ENCODE results near the gene DHX35. TPM values are rescaled to one million over a fixed set of nuclear protein-coding genes. Genes with fewer than 3 reads are reported as not detected.

The DHX35 gene
- total RNA-seq, 1 donor from 2014 or later, result 15.2 TPM

GRCh38 chr20:39072132-39072531, 110.0 kb downstream of the DHX35 start:
- Mint-ChIP-seq H3K27me3 (ENCODE audit: low read depth) (peaks cover 65% of the 10 kb centered on the region), H3K4me1 (peaks cover 11% of the 10 kb centered on the region), H3K9me3 (peaks cover 11% of the 10 kb centered on the region), H3K4me3 (no peak overlapping the region), H3K36me3 (no peaks in the 10 kb centered on the region), H3K27ac (no peak overlapping the region)
- TF ChIP-seq CTCF (IDR thresholded peaks at IDR 0.05; ENCODE audit: unreplicated experiment), result no peak
- no peak for DNase-seq (ENCODE audit: low spot score in 2 of 2, unreplicated experiment in 2 of 2)

- Mint-ChIP-seq H3K27ac (no peak overlapping the region), H3K4me3 (no peak overlapping the region), H3K4me1 (peaks cover 10% of the 10 kb centered on the region), H3K36me3 (no peaks in the 10 kb centered on the region), H3K9me3 (peaks cover 11% of the 10 kb centered on the region), H3K27me3 (ENCODE audit: low read depth) (peaks cover 71% of the 10 kb centered on the region)
- DNase-seq (ENCODE audit: low spot score in 2 of 2, unreplicated experiment in 2 of 2), result no peak
- TF ChIP-seq CTCF (IDR thresholded peaks at IDR 0.05; ENCODE audit: unreplicated experiment), result no peak
These were observed 110.5 kb downstream of the DHX35 start for GRCh38 chr20:39072653-39073052.

GRCh38 chr20:39075731-39076130, 113.6 kb downstream of the DHX35 start:
- DNase-seq (ENCODE audit: low spot score in 2 of 2, unreplicated experiment in 2 of 2), result no peak
- no peak for TF ChIP-seq CTCF (IDR thresholded peaks at IDR 0.05; ENCODE audit: unreplicated experiment)
- Mint-ChIP-seq H3K27me3 (ENCODE audit: low read depth) (peaks cover 68% of the 10 kb centered on the region), H3K4me1 (no peaks in the 10 kb centered on the region), H3K9me3 (peaks cover 6% of the 10 kb centered on the region), H3K36me3 (no peaks in the 10 kb centered on the region), H3K27ac (no peak overlapping the region), H3K4me3 (no peak overlapping the region)

GRCh38 chr20:39076958-39077357, 114.8 kb downstream of the DHX35 start:
- Mint-ChIP-seq H3K4me3 (no peak overlapping the region), H3K27ac (no peak overlapping the region), H3K4me1 (no peaks in the 10 kb centered on the region), H3K36me3 (no peaks in the 10 kb centered on the region), H3K27me3 (ENCODE audit: low read depth) (peaks cover 72% of the 10 kb centered on the region), H3K9me3 (peaks cover 6% of the 10 kb centered on the region)
- no peak for DNase-seq (ENCODE audit: low spot score in 2 of 2, unreplicated experiment in 2 of 2)
- no peak for TF ChIP-seq CTCF (IDR thresholded peaks at IDR 0.05; ENCODE audit: unreplicated experiment)

GRCh38 chr20:39080326-39080725, 118.2 kb downstream of the DHX35 start:
- no peak overlapping the region for H3K27ac Mint-ChIP-seq
- no peak for DNase-seq (ENCODE audit: low spot score in 2 of 2, unreplicated experiment in 2 of 2)
- no peaks in the 10 kb centered on the region for H3K36me3 Mint-ChIP-seq
- no peak for TF ChIP-seq CTCF (IDR thresholded peaks at IDR 0.05; ENCODE audit: unreplicated experiment)
- H3K4me1 Mint-ChIP-seq, result no peaks in the 10 kb centered on the region
- H3K9me3 Mint-ChIP-seq, result peaks cover 3% of the 10 kb centered on the region
- H3K4me3 Mint-ChIP-seq, result no peak overlapping the region
- peaks cover 72% of the 10 kb centered on the region for H3K27me3 Mint-ChIP-seq (ENCODE audit: low read depth)

GRCh38 chr20:39081255-39081654, 119.1 kb downstream of the DHX35 start:
- peaks cover 65% of the 10 kb centered on the region for H3K27me3 Mint-ChIP-seq (ENCODE audit: low read depth)
- no peak overlapping the region for H3K4me3 Mint-ChIP-seq
- H3K27ac Mint-ChIP-seq, result no peak overlapping the region
- DNase-seq (ENCODE audit: low spot score in 2 of 2, unreplicated experiment in 2 of 2), result peak; percentile 55 to 92
- no peaks in the 10 kb centered on the region for H3K36me3 Mint-ChIP-seq
- no peaks in the 10 kb centered on the region for H3K4me1 Mint-ChIP-seq
- H3K9me3 Mint-ChIP-seq, result peaks cover 7% of the 10 kb centered on the region
- peak; percentile 96 for TF ChIP-seq CTCF (IDR thresholded peaks at IDR 0.05; ENCODE audit: unreplicated experiment)
